Measurements from ENCODE around the gene FARSA.

GRCh38 chr19:12891553-12892021 lies 41.9 kb downstream of the FARSA start:
- TF ChIP-seq CTCF (IDR thresholded peaks at IDR 0.05) = no peak
- no peak for TF ChIP-seq POLR2A (IDR thresholded peaks at IDR 0.05)
